ENCODE measurements around the gene RAET1G.
"Not testable (repeated sequence)": the region's sequence is repeated elsewhere in the genome, so short reads cannot be mapped to it uniquely, and the experiment has no call there.

RAET1G gene

DNA sequence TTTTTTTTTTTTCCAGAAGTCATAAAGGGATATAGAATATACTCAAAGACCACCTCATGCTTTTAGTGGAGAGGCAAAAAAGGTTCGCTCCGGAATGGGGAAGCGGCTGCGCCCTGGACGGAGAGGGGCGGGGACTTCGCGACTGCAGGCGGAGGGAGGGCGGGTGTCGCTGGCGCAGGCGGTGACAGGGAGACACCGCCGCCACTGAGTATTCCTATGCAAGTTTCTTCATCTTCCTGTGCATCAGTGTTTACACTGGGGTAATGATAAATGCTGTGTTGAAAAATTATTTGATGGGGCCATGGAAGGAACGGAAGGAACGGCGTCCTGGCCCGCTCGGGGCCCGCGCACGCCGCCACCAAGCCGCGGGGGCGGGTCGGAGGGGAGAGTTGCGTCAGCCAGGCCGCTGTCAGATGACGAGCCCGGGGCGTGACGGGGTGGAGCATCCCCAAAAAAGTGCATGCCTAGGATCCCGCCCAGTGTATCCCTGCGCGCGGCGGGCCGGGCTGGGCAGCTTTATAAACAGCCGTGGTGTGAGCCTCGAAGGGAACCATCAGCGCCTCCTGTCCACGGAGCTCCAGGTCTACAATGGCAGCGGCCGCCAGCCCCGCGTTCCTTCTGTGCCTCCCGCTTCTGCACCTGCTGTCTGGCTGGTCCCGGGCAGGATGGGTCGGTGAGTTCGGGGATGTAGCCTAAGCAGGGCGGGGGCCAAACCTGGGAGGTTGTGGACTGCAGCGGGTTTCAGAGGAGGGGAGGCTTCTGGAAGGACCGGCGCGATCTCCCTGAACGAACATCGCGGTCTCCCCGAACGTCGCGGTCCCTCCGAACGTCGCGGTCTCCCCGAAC, 40.8 kb upstream of the RAET1G start, which contains the start of gene ULBP1:
Gene ULBP1, plus strand, starts transcription at position 482 of the 846 bp plus-strand sequence. Its CDS starts 107 bp downstream, at position 589.
- TF ChIP-seq CTCF (IDR thresholded peaks at IDR 0.05; ENCODE audit: low read depth, low read length): 0 out of 2 replicates have a peak, but pooled peaks have one; percentile 17
- H3K4me3 ChIP-seq (ENCODE audit: low read depth, low read length): peak within 1 kb of the TSS; percentile 67

DNA sequence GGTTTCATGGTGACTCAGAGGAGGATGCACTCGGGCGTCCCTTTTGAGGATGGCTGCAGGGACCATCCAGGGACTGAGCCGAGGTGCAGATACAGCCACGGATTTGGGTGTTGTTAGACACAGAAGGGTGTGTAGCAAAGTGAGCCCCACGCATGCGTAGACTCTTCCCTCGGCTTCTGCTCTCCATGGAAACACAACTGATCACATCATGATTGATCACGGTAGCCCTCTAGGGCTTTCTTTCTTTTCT, 40.2 kb upstream of the RAET1G start:
- TF ChIP-seq CTCF (IDR thresholded peaks at IDR 0.05; ENCODE audit: low read depth, low read length): no peak
- peak overlapping the region; percentile 67 for H3K4me3 ChIP-seq (ENCODE audit: low read depth, low read length)

DNA sequence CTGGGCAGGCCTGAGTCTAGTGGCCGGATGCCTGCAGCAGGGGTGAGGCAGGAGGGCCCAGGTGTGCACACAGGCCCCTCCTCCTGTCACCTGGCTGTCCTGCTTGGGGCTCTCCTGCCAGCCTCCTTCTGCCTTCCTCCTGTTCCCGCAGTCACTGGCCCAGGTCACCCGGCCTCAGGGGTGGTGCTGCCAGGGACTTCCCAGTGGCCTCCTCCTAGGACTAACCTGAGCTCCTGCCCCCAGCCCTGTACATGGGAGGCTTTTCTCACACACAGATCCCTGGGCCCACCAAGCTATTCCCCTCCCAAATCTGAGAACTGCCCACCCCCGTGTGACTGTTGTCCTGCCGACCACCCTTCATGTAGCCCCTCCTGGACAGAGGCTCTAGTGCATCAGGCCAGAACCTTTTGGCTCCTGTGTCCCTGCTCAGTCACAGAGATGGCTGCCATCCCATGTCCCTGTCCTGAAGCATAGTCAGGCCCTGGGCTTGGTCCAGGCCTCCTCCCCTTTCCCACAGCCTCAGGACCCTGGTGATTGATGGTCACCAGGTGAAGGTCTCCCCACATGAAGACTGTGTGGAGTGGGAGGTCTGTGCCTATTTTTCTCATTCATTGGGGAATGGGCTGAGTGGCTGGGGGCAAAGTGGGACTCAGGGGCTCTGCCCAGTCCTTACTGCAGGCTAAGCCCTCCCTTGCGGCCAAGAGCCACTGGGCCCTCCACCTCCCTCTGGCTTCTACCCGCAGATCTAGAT, 39.7 kb upstream of the RAET1G start:
- TF ChIP-seq CTCF (IDR thresholded peaks at IDR 0.05; ENCODE audit: low read depth, low read length): no peak
- H3K4me3 ChIP-seq (ENCODE audit: low read depth, low read length): no peak overlapping the region

- peak; percentile 28; the same call in 1 of the 2 replicates for TF ChIP-seq CTCF (IDR thresholded peaks at IDR 0.05; ENCODE audit: low read depth, low read length)
- H3K4me3 ChIP-seq (ENCODE audit: low read depth, low read length): no peak overlapping the region
Measured at GRCh38 chr6:149961728-149962425, 39.0 kb upstream of the RAET1G start.

DNA sequence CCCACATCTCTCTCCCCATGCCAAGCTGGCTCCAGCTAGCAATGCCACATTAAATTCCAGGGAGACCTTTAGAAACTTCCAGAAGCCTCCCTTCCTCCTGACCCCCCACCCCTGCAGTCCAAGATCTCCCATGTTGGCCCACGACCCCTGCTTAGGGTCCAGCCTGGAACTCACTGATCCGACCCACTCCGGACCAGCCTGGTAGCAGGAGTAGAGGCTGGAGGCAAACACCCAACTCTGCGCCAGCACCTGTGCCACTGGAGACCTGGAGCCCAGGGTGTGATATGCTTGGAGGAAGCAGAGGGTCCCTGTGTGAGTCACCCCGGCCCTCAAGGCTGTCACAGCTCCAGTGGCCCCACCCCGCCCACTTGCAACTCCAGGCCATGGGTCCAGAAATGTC, 37.6 kb upstream of the RAET1G start:
- H3K4me3 ChIP-seq (ENCODE audit: low read depth, low read length): no peak overlapping the region
- TF ChIP-seq CTCF (IDR thresholded peaks at IDR 0.05; ENCODE audit: low read depth, low read length): no peak

DNA sequence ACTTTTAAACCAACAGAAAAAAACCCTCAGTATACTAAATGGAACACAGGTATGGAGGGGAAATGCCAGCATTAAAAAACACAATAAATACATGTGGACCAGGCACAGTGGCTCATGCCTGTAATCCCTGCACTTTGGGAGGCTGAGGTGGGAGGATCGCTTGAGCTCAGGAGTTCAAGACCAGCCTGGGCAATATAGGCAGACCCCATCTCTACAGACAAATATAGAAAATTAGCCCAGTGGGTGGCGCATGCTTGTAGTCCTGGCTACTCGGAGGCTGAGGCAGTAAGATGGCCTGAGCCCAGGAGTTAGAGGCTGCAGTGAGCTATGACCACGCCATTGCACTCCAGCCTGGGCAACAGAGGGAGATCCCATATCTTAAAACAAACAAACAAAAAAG, 36.9 kb upstream of the RAET1G start:
- not testable (repeated sequence) for H3K4me3 ChIP-seq (ENCODE audit: low read depth, low read length)

GRCh38 chr6:149958124-149958523, 35.2 kb upstream of the RAET1G start:
- H3K4me3 ChIP-seq (ENCODE audit: low read depth, low read length): not testable (repeated sequence)

DNA sequence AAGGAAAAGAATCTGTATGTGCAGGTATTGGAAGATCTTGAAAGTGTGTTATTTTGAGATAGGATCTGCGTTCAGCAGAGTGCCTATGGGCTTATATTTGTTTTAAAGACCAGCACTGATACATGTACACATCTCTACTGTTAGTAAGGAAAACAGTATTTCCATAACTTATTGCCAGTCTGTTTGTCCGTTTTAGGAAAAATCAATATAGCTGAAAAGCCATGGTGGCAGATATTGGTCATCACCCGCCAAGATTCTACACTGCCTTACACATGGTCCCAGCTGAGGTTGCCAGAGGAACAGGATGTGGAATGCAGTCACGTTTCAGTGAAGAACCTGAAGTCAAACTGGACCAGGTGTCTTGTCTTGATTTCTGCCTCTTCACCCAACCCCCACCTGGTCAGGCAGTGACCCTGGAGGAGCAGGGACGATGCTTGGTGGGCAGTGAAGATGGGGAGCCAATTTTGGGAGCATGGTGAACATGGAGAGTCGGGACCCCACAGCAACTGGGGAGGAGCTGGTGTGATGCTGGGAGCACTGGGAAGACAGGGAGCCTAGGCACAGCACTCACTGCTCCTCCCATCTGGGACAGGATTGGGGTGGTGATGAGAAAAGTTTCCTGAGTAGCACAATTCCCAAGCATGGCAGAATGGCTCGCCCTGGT, 32.9 kb upstream of the RAET1G start:
- H3K4me3 ChIP-seq (ENCODE audit: low read depth, low read length): not testable (repeated sequence)

DNA sequence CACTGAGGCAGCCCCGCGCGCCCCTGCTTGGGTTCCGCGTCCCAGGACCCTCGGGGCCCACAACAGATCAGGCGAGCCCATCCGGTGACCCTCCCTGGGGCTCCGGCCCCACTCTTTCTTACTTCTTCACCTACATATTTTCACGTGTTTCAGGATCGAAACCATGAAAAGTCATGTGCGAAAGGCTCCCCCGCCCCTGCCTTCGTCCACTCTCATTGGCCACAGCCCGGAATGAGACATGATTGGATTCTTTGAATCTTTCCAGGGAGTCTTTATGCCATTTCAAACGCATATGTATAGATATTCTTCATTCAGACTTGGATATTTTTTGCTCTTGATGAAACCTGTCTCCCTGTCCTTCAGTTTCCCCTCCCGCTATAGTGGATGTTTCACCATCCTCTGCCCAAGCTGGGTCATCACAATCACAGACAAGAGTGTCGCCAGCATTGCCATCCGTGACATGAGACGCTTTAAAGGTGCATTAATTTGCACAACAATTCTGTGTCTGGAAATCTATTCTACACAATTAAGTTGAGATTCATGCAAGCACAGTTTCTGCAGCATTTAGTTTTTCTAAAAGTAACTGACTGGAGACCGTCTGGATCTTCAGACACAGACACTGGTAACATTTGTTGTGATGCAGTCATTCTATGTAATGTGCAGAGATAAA, 32.2 kb upstream of the RAET1G start:
- not testable (repeated sequence) for H3K4me3 ChIP-seq (ENCODE audit: low read depth, low read length)

DNA sequence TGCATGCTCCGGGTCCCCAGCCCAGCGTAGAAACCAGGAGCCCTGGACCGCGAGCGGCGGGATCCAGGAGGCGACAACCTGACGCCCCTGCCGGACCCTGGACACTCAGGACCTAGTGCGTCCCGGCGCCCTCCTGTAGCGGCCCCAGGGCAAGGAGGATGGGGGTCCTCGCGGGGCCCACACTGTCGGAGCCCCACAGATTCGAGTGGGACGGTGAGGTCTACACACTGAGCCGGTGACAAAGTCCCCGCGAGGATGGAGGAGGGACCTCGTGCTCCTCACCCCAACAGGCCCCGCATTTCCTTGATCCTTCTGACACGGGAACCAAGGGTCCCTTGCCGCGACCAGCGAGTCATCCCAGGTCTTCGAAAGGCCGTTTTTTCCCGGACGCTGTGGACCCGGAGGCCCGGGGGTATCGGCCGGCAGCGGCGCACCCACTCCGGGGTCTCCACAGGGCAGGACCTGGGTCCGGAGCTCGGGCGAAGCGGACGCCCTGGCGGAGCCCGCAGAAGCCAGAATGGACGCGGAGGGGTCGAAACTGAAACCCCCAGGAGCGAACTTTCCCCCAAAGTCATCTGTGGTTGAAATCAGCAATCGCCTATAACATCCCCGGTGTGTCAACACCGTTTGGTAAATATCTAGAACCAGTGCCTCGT, 31.5 kb upstream of the RAET1G start:
- peak overlapping the region; percentile 16; the same call in 1 of the 2 replicates for H3K4me3 ChIP-seq (ENCODE audit: low read depth, low read length)

DNA sequence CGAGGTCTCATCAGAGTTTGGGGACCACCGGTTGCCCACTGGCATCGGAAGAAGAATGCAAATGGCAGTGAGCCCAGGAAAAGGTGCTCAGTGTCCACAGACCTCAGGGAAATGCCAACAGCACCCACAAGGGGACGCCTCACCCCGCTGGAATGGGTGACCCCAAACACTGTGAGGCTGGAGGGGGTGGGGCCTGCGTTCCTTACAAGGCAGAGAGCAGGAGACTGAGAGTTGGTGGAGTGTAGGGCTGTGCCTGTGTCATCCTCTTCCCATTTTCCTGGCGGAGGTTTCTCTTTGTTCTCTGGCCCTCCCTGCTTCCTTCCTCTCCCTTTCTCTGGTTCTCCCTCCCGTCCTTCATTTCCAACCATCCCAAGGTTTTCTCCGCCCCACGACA, 31.0 kb upstream of the RAET1G start:
- H3K4me3 ChIP-seq (ENCODE audit: low read depth, low read length): peak overlapping the region; percentile 16; the same call in 1 of the 2 replicates

DNA sequence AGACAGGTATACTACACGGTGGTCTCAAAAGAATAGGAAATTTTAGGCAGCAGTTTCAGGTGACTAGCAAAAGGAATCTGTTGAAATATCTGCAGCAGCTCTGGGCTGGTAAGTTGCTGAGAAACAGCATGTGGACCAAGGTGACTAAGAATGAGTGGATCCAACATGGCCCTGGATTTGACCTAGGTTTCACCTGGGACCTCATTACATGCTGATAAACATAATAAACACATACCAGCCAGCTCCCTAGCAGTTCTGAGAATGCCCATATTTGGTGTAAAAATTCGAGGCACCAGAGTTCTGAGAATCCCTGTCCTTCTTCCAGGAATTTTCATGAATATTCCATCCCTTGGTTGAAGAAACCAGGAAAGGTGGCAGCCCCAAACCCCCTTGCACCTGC, 30.5 kb upstream of the RAET1G start:
- not testable (repeated sequence) for H3K4me3 ChIP-seq (ENCODE audit: low read depth, low read length)

Data from WI38 (cell line).